SU-DHL-6 (cell line): ENCODE results near the gene POLR2H.

Source experiments
- H2AFZ ChIP-seq: fragments of 200-600 bp; sonication (generic); 2 replicates; pipeline ENCODE4 v1.6.1; 2014; ENCODE audit warnings: low read depth, mild to moderate bottlenecking, moderate library complexity, mixed read lengths, antibody characterized with exemption, low read length; ENCODE audit not compliant: severe bottlenecking
- H3F3A ChIP-seq: fragments of 200-600 bp; shearing (Covaris generic); 2 replicates; pipeline ENCODE4 v1.6.0; 2016; ENCODE audit warnings: antibody characterized with exemption, mild to moderate bottlenecking; ENCODE audit not compliant: insufficient read depth
- H3K27ac ChIP-seq: fragments of 200-600 bp; sonication (generic); 2 replicates; pipeline ENCODE4 v1.5.1; 2016; ENCODE audit warnings: low read depth, mild to moderate bottlenecking, low read length, moderate library complexity, mixed read lengths
- H3K27me3 ChIP-seq: fragments of 200-600 bp; sonication (generic), shearing (Covaris generic); 2 replicates; pipeline ENCODE4 v1.6.0; 2014; ENCODE audit warnings: mild to moderate bottlenecking, low read length
- H3K36me3 ChIP-seq: fragments of 200-600 bp; sonication (generic); 2 replicates; pipeline ENCODE4 v1.6.1; 2014; ENCODE audit warnings: mild to moderate bottlenecking, low read length, mixed read lengths
- H3K4me2 ChIP-seq: fragments of 300-600, 200-600 bp; shearing (Covaris generic), sonication (generic); 2 replicates; pipeline ENCODE4 v1.6.0; 2014; ENCODE audit warnings: low read length, low read depth, mild to moderate bottlenecking; ENCODE audit not compliant: poor library complexity, severe bottlenecking
- H3K4me3 ChIP-seq: fragments of 200-600 bp; sonication (generic); 2 replicates; pipeline ENCODE4 v1.5.1; 2014; ENCODE audit warnings: antibody characterized with exemption, low read length, mild to moderate bottlenecking, mixed read lengths; ENCODE audit not compliant: insufficient read depth, poor library complexity, severe bottlenecking
- H3K79me2 ChIP-seq: fragments of 200-600 bp; sonication (generic); 2 replicates; pipeline ENCODE4 v1.6.1; 2014; ENCODE audit warnings: mild to moderate bottlenecking, low read length, moderate library complexity; ENCODE audit not compliant: insufficient read depth
- H3K9ac ChIP-seq: fragments of 200-600 bp; sonication (generic); 2 replicates; pipeline ENCODE4 v1.7.0; 2014; ENCODE audit warnings: mild to moderate bottlenecking, low read length
- H3K9me2 ChIP-seq: fragments of 200-600 bp; sonication (generic); replicated peaks from 2 replicates; pipeline ENCODE4 v1.6.1; 2014; ENCODE audit warnings: low read length; ENCODE audit not compliant: insufficient read depth
- H3K9me3 ChIP-seq: fragments of 200-600 bp; sonication (generic); 2 replicates; pipeline ENCODE4 v1.6.1; 2014; ENCODE audit warnings: low read length, mixed read lengths; ENCODE audit not compliant: insufficient read depth
- H4K20me1 ChIP-seq: fragments of 200-600 bp; sonication (generic); 2 replicates; pipeline ENCODE4 v1.6.1; 2014; ENCODE audit warnings: low read depth, mild to moderate bottlenecking, antibody characterized with exemption, low read length, moderate library complexity, mixed read lengths
- CTCF ChIP-seq: fragments of 200-600 bp; sonication (generic); IDR thresholded peaks from one replicate; pipeline ENCODE4 v1.5.1; 2017; ENCODE audit warnings: antibody characterized with exemption, mild to moderate bottlenecking, low read length, moderate library complexity; ENCODE audit not compliant: insufficient read depth, poor library complexity, severe bottlenecking
- EZH2phosphoT487 ChIP-seq: fragments of 200-600 bp; sonication (generic), shearing (Covaris generic); conservative IDR thresholded peaks from 2 replicates; pipeline ENCODE4 v1.6.1; 2018; ENCODE audit warnings: mild to moderate bottlenecking, antibody characterized with exemption, low read length, moderate library complexity, mixed read lengths

Gene POLR2H

GRCh38 chr3:184332370-184333090 is 29.0 kb upstream of the POLR2H start:
- peaks cover 30% of the 10 kb centered on the region; the same call in 1 of the 2 replicates for H3K36me3 ChIP-seq
- TF ChIP-seq EZH2phosphoT487 (no peak), CTCF (no peak)
- H3K9me2 ChIP-seq = no peaks in the 10 kb centered on the region
- H3F3A ChIP-seq = peaks cover 46% of the 10 kb centered on the region
- no peaks in the 10 kb centered on the region for H3K79me2 ChIP-seq
- no peak overlapping the region for H2AFZ ChIP-seq
- H4K20me1 ChIP-seq = peaks cover 3% of the 10 kb centered on the region; the same call in 1 of the 2 replicates
- H3K4me2 ChIP-seq = no peak overlapping the region
- no peak overlapping the region for H3K4me3 ChIP-seq
- no peaks in the 10 kb centered on the region for H3K9me3 ChIP-seq
- H3K27ac ChIP-seq = no peak overlapping the region
- H3K27me3 ChIP-seq = no peaks in the 10 kb centered on the region
- no peak overlapping the region for H3K9ac ChIP-seq

- Histone ChIP-seq H3K27ac (no peak overlapping the region), H3K9ac (no peak overlapping the region), H3K4me2 (no peak overlapping the region), H3F3A (peaks cover 46% of the 10 kb centered on the region), H3K9me2 (no peaks in the 10 kb centered on the region), H3K9me3 (no peaks in the 10 kb centered on the region), H3K36me3 (peaks cover 30% of the 10 kb centered on the region; the same call in 1 of the 2 replicates), H3K27me3 (no peaks in the 10 kb centered on the region), H2AFZ (no peak overlapping the region), H4K20me1 (peaks cover 3% of the 10 kb centered on the region; the same call in 1 of the 2 replicates), H3K4me3 (no peak overlapping the region), H3K79me2 (no peaks in the 10 kb centered on the region)
- no peak for TF ChIP-seq CTCF
- no peak for TF ChIP-seq EZH2phosphoT487
Measured at GRCh38 chr3:184333190-184333589, 28.3 kb upstream of the POLR2H start.

GRCh38 chr3:184333700-184334099 is 27.8 kb upstream of the POLR2H start:
- H3K9ac ChIP-seq = no peak overlapping the region

More at GRCh38 chr3:184333700-184334099, 27.8 kb upstream of the POLR2H start:
- Histone ChIP-seq H3K79me2 (no peaks in the 10 kb centered on the region), H3K9me2 (no peaks in the 10 kb centered on the region), H3K36me3 (peaks cover 30% of the 10 kb centered on the region; the same call in 1 of the 2 replicates), H3K27ac (no peak overlapping the region), H2AFZ (no peak overlapping the region), H3F3A (peaks cover 46% of the 10 kb centered on the region), H3K4me3 (no peak overlapping the region), H4K20me1 (peaks cover 3% of the 10 kb centered on the region; the same call in 1 of the 2 replicates), H3K4me2 (no peak overlapping the region), H3K27me3 (no peaks in the 10 kb centered on the region), H3K9me3 (no peaks in the 10 kb centered on the region)
- no peak for TF ChIP-seq CTCF
- no peak for TF ChIP-seq EZH2phosphoT487
